ENCODE measurements around the gene NPAS3.

- no peak for TF ChIP-seq CTCF (IDR thresholded peaks at IDR 0.05)
- no peak for TF ChIP-seq POLR2A (IDR thresholded peaks at IDR 0.05)
Observed at GRCh38 chr14:33642691-33643244, 704.1 kb downstream of the NPAS3 start.
